ENCODE data around the gene NSMCE1. TPM values are rescaled to one million over a fixed set of nuclear protein-coding genes. Genes with fewer than 3 reads are reported as not detected.

Gene NSMCE1
- total RNA-seq, 1 donor from 2014 or later = 21.2 TPM

GRCh38 chr16:27301236-27301861, 32.8 kb upstream of the NSMCE1 start:
- no peaks in the 10 kb centered on the region for H3K36me3 Mint-ChIP-seq (ENCODE audit: low read depth)
- no peak overlapping the region for H3K4me3 Mint-ChIP-seq (ENCODE audit: unreplicated experiment)
- no peaks in the 10 kb centered on the region for H3K27me3 Mint-ChIP-seq (ENCODE audit: low read depth)
- no peak for DNase-seq (ENCODE audit: low spot score)
- TF ChIP-seq CTCF (IDR thresholded peaks at IDR 0.05) = no peak
- H3K9me3 Mint-ChIP-seq (ENCODE audit: low read depth) = no peaks in the 10 kb centered on the region
- H3K27ac Mint-ChIP-seq (ENCODE audit: unreplicated experiment) = no peak overlapping the region
- H3K4me1 Mint-ChIP-seq (ENCODE audit: low read depth) = no peaks in the 10 kb centered on the region

- Mint-ChIP-seq H3K36me3 (ENCODE audit: low read depth) (no peaks in the 10 kb centered on the region), H3K4me1 (ENCODE audit: low read depth) (no peaks in the 10 kb centered on the region), H3K4me3 (ENCODE audit: unreplicated experiment) (no peak overlapping the region), H3K27ac (ENCODE audit: unreplicated experiment) (no peak overlapping the region), H3K9me3 (ENCODE audit: low read depth) (no peaks in the 10 kb centered on the region), H3K27me3 (ENCODE audit: low read depth) (no peaks in the 10 kb centered on the region)
- TF ChIP-seq CTCF (IDR thresholded peaks at IDR 0.05) = no peak
- no peak for DNase-seq (ENCODE audit: low spot score)
Measured at GRCh38 chr16:27298132-27298531, 29.6 kb upstream of the NSMCE1 start.

GRCh38 chr16:27293343-27293742, 24.8 kb upstream of the NSMCE1 start:
- no peak overlapping the region for H3K27ac Mint-ChIP-seq (ENCODE audit: unreplicated experiment)
- no peaks in the 10 kb centered on the region for H3K36me3 Mint-ChIP-seq (ENCODE audit: low read depth)
- no peaks in the 10 kb centered on the region for H3K9me3 Mint-ChIP-seq (ENCODE audit: low read depth)
- H3K27me3 Mint-ChIP-seq (ENCODE audit: low read depth) = no peaks in the 10 kb centered on the region
- no peaks in the 10 kb centered on the region for H3K4me1 Mint-ChIP-seq (ENCODE audit: low read depth)
- TF ChIP-seq CTCF (IDR thresholded peaks at IDR 0.05) = no peak
- DNase-seq (ENCODE audit: low spot score) = no peak
- H3K4me3 Mint-ChIP-seq (ENCODE audit: unreplicated experiment) = no peak overlapping the region

- no peaks in the 10 kb centered on the region for H3K27me3 Mint-ChIP-seq (ENCODE audit: low read depth)
- no peaks in the 10 kb centered on the region for H3K36me3 Mint-ChIP-seq (ENCODE audit: low read depth)
- no peak for DNase-seq (ENCODE audit: low spot score)
- no peak overlapping the region for H3K4me3 Mint-ChIP-seq (ENCODE audit: unreplicated experiment)
- peaks cover 3% of the 10 kb centered on the region for H3K9me3 Mint-ChIP-seq (ENCODE audit: low read depth)
- no peak overlapping the region for H3K27ac Mint-ChIP-seq (ENCODE audit: unreplicated experiment)
- peaks cover 6% of the 10 kb centered on the region for H3K4me1 Mint-ChIP-seq (ENCODE audit: low read depth)
- no peak for TF ChIP-seq CTCF (IDR thresholded peaks at IDR 0.05)
Measured at GRCh38 chr16:27291722-27292240, 23.2 kb upstream of the NSMCE1 start.

- Mint-ChIP-seq H3K9me3 (ENCODE audit: low read depth) (peaks cover 3% of the 10 kb centered on the region), H3K4me3 (ENCODE audit: unreplicated experiment) (no peak overlapping the region), H3K36me3 (ENCODE audit: low read depth) (no peaks in the 10 kb centered on the region), H3K27ac (ENCODE audit: unreplicated experiment) (no peak overlapping the region), H3K27me3 (ENCODE audit: low read depth) (no peaks in the 10 kb centered on the region), H3K4me1 (ENCODE audit: low read depth) (peaks cover 12% of the 10 kb centered on the region)
- DNase-seq (ENCODE audit: low spot score) = no peak
- TF ChIP-seq CTCF (IDR thresholded peaks at IDR 0.05) = no peak
Measured at GRCh38 chr16:27291106-27291505, 22.5 kb upstream of the NSMCE1 start.
